HCT116 (cell line): ENCODE data around the gene TFF1. TPM values are rescaled to one million over a fixed set of nuclear protein-coding genes. Genes with fewer than 3 reads are reported as not detected.

Experiments used
- ATAC-seq: fragments of 200-7000 bp; cut with Tn5 transposase; 2 replicates; pipeline ENCODE4 v1.9.1; 2020; ENCODE audit warnings: mild to moderate bottlenecking, moderate library complexity
- BruUV-seq: library from RNA; stranded (reverse); fragments of 400-500 nt; replicated peaks from 2 replicates; lab custom pipeline; 2021; lab: Mats Ljungman, UMichigan
- CTCF ChIA-PET: fragments of 300-600 bp; sonication (Branson Sonifier 250); formaldehyde crosslinking; loops from one replicate; lab custom pipeline; 2021; ENCODE audit warnings: antibody characterized with exemption; lab: Charles Lee
- POLR2A ChIA-PET: fragments of 300-600, 350-600 bp; sonication (Branson Sonifier 250); formaldehyde crosslinking; loops from one replicate; lab custom pipeline; 2021; ENCODE audit warnings: antibody characterized with exemption; lab: Charles Lee
- RAD21 ChIA-PET, 2 experiments: fragments of 300-600 bp; sonication (Branson Sonifier 250); formaldehyde crosslinking; loops; one replicate each; lab custom pipeline; 2023; ENCODE audit warnings: low total read pairs in 2 of 2; ENCODE audit not compliant: uncharacterized antibody in 2 of 2, unreplicated experiment in 2 of 2, low non-redundant PET in 1 of 2; lab: Charles Lee
- DNase-seq: peaks from one replicate; pipeline ENCODE4 v3.0.0-alpha.2; 2010; ENCODE audit warnings: low read depth, low spot score
- H2AFZ ChIP-seq: fragments of 200-600 bp; shearing (Covaris generic), sonication (generic); 2 replicates; pipeline ENCODE4 v1.6.1; 2017; ENCODE audit warnings: low read depth, mixed run types, mixed read lengths, antibody characterized with exemption, low read length; ENCODE audit not compliant: poor library complexity, severe bottlenecking
- H3K27ac ChIP-seq: 2 replicates; pipeline ENCODE4 v1.5.1; 2012; ENCODE audit warnings: low read depth, low read length
- H3K27me3 ChIP-seq: fragments of 200-600 bp; sonication (generic); 2 replicates; pipeline ENCODE4 v1.6.1; 2016; ENCODE audit warnings: mixed run types, low read length, mixed read lengths; ENCODE audit not compliant: insufficient read depth
- H3K36me3 ChIP-seq, 2 experiments: fragments of 200-500 bp in 1 of 2; fragments of 200-600 bp in 1 of 2; sonication (Bioruptor generic) in 1 of 2; sonication (generic) in 1 of 2; 2 replicates each; pipeline versions ENCODE4 v1.5.1 to v1.6.1; 2014 to 2016; ENCODE audit warnings: low read length in 2 of 2, inconsistent platforms in 1 of 2, mixed read lengths in 1 of 2, mixed run types in 1 of 2; ENCODE audit not compliant: insufficient read depth in 2 of 2, control insufficient read depth in 1 of 2
- H3K4me1 ChIP-seq, 2 experiments: fragments of 200-600 bp in 1 of 2; sonication (generic) in 1 of 2; 2 replicates each; pipeline versions ENCODE4 v1.5.1 to v1.6.1; 2012 to 2017; ENCODE audit warnings: low read length in 2 of 2, inconsistent platforms in 1 of 2, mild to moderate bottlenecking in 1 of 2, mixed read lengths in 1 of 2, mixed run types in 1 of 2, moderate library complexity in 1 of 2; ENCODE audit not compliant: insufficient read depth in 2 of 2, control insufficient read depth in 1 of 2
- H3K4me2 ChIP-seq: fragments of 200-600 bp; sonication (generic); 2 replicates; pipeline ENCODE4 v1.6.1; 2017; ENCODE audit warnings: mixed run types, low read length, mixed read lengths
- H3K4me3 ChIP-seq, 2 experiments: fragments of 200-600 bp in 1 of 2; sonication (generic) in 1 of 2; replicated peaks in 1 of 2; 2 replicates each; pipeline ENCODE4 v1.5.1; 2011 to 2016; ENCODE audit warnings: low read length in 2 of 2, control low read depth in 1 of 2, low read depth in 1 of 2, mild to moderate bottlenecking in 1 of 2, mixed read lengths in 1 of 2, mixed run types in 1 of 2
- H3K79me2 ChIP-seq: fragments of 200-600 bp; sonication (generic); 2 replicates; pipeline ENCODE4 v1.6.1; 2017; ENCODE audit warnings: mild to moderate bottlenecking, mixed run types, low read length, moderate library complexity, mixed read lengths; ENCODE audit not compliant: insufficient read depth
- H3K9ac ChIP-seq: fragments of 200-600 bp; sonication (generic); 2 replicates; pipeline ENCODE4 v1.6.1; 2016; ENCODE audit warnings: low read length, mixed read lengths
- H3K9me2 ChIP-seq: fragments of 200-600 bp; sonication (generic), shearing (Covaris generic); 2 replicates; pipeline ENCODE4 v1.6.1; 2017; ENCODE audit warnings: mixed run types, mild to moderate bottlenecking, moderate library complexity; ENCODE audit not compliant: insufficient read depth
- H3K9me3 ChIP-seq, 2 experiments: fragments of 200-500 bp in 1 of 2; fragments of 200-600 bp in 1 of 2; sonication (Bioruptor generic) in 1 of 2; sonication (generic) in 1 of 2; 2 replicates each; pipeline ENCODE4 v1.6.1; 2014 to 2017; ENCODE audit warnings: low read length in 2 of 2, mixed read lengths in 2 of 2, inconsistent platforms in 1 of 2, low read depth in 1 of 2, mild to moderate bottlenecking in 1 of 2, mixed run types in 1 of 2, moderate library complexity in 1 of 2; ENCODE audit not compliant: control insufficient read depth in 1 of 2, insufficient read depth in 1 of 2
- H4K20me1 ChIP-seq: fragments of 200-600 bp; sonication (generic), shearing (Covaris generic); 2 replicates; pipeline ENCODE4 v1.6.1; 2017; ENCODE audit warnings: mixed run types, mild to moderate bottlenecking, moderate library complexity; ENCODE audit not compliant: insufficient read depth
- CEBPB ChIP-seq: IDR thresholded peaks from 2 replicates; pipeline ENCODE4 v1.6.1; 2012; ENCODE audit warnings: low read depth
- EZH2phosphoT487 ChIP-seq: fragments of 200-600 bp; IDR thresholded peaks from 2 replicates; pipeline ENCODE4 v1.6.1; 2018; ENCODE audit warnings: antibody characterized with exemption, borderline replicate concordance
- JUND ChIP-seq: IDR thresholded peaks from 2 replicates; pipeline ENCODE4 v1.6.1; 2012
- POLR2AphosphoS5 ChIP-seq: IDR thresholded peaks from 2 replicates; pipeline ENCODE4 v1.6.1; 2011; ENCODE audit warnings: mild to moderate bottlenecking, low read depth, low read length, moderate library complexity
- TCF7L2 ChIP-seq: IDR thresholded peaks from 2 replicates; pipeline ENCODE4 v1.7.0; 2011; ENCODE audit warnings: borderline replicate concordance, inconsistent platforms; ENCODE audit not compliant: insufficient read depth, insufficient read length; ENCODE audit errors: extremely low read depth
- YY1 ChIP-seq: IDR thresholded peaks from 2 replicates; pipeline ENCODE4 v1.6.1; 2011; ENCODE audit warnings: low read length, low read depth, moderate library complexity, mild to moderate bottlenecking; ENCODE audit not compliant: insufficient replicate concordance; ENCODE audit errors: extremely low read depth
- intact Hi-C: fragments of 100-400 bp; cut with micrococcal nuclease; formaldehyde crosslinking; loops from 2 replicates; pipeline ENCODE4 v1.10.0; 2022
- total RNA-seq: library from RNA; stranded (reverse); gene quantifications from one replicate; pipeline ENCODE4 v1.2.1, GENCODE V29; 2021; ENCODE audit not compliant: unreplicated experiment
- TF ChIP-seq, protein P1 (sequence below): IDR thresholded peaks from 2 replicates; pipeline ENCODE4 v1.6.1; 2012
- TF ChIP-seq, protein P2 (sequence below): IDR thresholded peaks from 2 replicates; pipeline ENCODE4 v1.6.1; 2012
- TF ChIP-seq, protein P3 (sequence below): IDR thresholded peaks from 2 replicates; pipeline ENCODE4 v1.6.1; 2012; ENCODE audit warnings: low read depth
- TF ChIP-seq, protein P4 (sequence below), 3 experiments: fragments of 200-600 bp in 1 of 3; sonication (generic) in 1 of 3; IDR thresholded peaks in 2 of 3; conservative IDR thresholded peaks in 1 of 3; 2 replicates each; pipeline ENCODE4 v1.5.1; 2012 to 2017; ENCODE audit warnings: low read depth in 2 of 3, low read length in 2 of 3, antibody characterized with exemption in 1 of 3, borderline replicate concordance in 1 of 3, control low read depth in 1 of 3, mild to moderate bottlenecking in 1 of 3, mixed read lengths in 1 of 3, mixed run types in 1 of 3, moderate library complexity in 1 of 3; ENCODE audit not compliant: insufficient read depth in 1 of 3

The TFF1 gene
- total RNA-seq, 1 experiment from 2014 or later = 0.61 TPM

DNA sequence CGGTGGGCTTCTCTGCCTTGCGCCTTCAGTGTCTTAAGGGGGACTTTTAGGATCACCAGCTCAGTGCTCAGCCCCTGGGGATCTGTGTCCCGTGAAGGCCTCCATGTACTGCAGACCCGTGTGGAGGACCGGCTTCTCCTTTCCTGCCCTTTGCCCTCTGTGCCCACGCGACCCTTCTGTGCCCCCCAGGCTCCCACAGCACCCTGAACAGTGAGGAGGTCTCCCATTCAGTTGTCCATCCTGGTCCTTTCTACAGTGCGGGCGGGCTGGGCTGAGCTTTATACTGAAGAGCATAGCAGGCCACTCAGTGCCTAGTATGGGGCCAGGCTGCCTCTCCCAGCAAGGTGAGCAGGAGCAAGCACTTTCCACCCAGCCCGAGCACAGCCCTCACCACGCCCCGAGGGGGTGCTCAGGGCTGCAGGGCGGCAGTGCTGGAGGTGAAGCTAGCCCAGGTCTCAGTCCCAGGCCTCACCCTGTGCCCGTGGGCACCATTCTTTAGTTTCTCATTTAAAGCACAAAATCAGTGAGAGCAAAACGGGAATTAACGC, 7.6 kb upstream of the TFF1 start:
- Histone ChIP-seq H4K20me1 (no peaks in the 10 kb centered on the region), H3K9ac (no peak overlapping the region), H3K27me3 (0 out of 2 replicates have a peak, but pooled peaks cover 3% of the 10 kb centered on the region), H3K9me3 (no peaks in the 10 kb centered on the region), H3K79me2 (no peaks in the 10 kb centered on the region), H3K4me2 (no peak overlapping the region), H3K4me1 (no peaks in the 10 kb centered on the region), H3K4me3 (no peak overlapping the region), H3K9me2 (no peaks in the 10 kb centered on the region)
- intact Hi-C loops = no loop called here
- POLR2A ChIA-PET = no interaction called here
- RAD21 ChIA-PET = no interaction called here
- DNase-seq (no peak), ATAC-seq (no peak)
- no TSS peak for BruUV-seq
- TF ChIP-seq, protein P1, sequence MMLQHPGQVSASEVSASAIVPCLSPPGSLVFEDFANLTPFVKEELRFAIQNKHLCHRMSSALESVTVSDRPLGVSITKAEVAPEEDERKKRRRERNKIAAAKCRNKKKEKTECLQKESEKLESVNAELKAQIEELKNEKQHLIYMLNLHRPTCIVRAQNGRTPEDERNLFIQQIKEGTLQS = no peak
- TF ChIP-seq, protein P2, sequence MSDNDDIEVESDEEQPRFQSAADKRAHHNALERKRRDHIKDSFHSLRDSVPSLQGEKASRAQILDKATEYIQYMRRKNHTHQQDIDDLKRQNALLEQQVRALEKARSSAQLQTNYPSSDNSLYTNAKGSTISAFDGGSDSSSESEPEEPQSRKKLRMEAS = no peak
- TF ChIP-seq TCF7L2 (no peak), POLR2AphosphoS5 (no peak)
- TF ChIP-seq, all 23 proteins: peak for 0
- no peak overlapping the region for H2AFZ ChIP-seq
- CTCF ChIA-PET = interaction anchor here (1.8 kb wide), 1 partner anchor 12 kb away, joined by 5 read pairs; no protein-coding TSS in a partner anchor
- H3K27ac ChIP-seq = no peak overlapping the region
- H3K36me3 ChIP-seq = no peaks in the 10 kb centered on the region

DNA sequence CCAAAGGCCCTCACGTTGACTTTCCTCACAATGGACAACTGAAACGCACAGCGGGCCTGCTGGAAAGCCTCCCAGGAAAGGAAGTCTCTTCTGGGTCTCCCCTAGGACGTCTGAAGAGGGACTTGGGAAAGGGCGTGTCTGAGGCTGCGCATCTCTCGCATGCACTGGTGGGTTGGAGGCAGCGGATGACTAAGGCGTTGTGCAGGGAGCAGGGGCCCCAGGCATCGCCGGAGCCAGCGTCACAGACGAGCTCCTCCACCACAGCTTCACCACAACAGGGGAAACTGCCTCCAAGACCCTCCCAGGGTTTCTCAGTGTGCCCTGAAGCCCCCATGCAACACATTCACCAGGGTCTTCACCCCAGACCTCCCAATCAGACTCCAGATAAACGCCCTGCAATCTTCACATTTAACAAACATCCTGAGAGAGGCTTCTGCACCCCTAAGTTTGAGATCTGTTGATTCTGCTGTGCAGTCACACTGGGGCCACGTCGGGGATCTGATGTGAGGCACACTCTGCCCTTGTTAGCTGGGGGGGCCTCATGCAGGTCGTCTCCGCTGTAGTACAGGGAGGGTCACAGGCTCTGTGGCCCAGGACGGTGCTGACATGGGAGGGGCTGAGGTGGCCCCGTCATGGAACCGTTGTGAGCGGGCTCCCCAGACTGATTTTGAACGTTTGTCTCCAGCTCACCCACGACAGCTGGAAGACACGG, 7.0 kb upstream of the TFF1 start:
- ATAC-seq = no peak
- H4K20me1 ChIP-seq = no peaks in the 10 kb centered on the region
- H2AFZ ChIP-seq = no peak overlapping the region
- no peak for DNase-seq
- H3K27me3 ChIP-seq = 0 out of 2 replicates have a peak, but pooled peaks cover 3% of the 10 kb centered on the region
- intact Hi-C loops = no loop called here
- no peak overlapping the region for H3K4me2 ChIP-seq
- no peaks in the 10 kb centered on the region for H3K4me1 ChIP-seq
- no peak overlapping the region for H3K4me3 ChIP-seq
- POLR2A ChIA-PET = no interaction called here
- RAD21 ChIA-PET = no interaction called here
- no peaks in the 10 kb centered on the region for H3K9me2 ChIP-seq
- no peaks in the 10 kb centered on the region for H3K36me3 ChIP-seq
- CTCF ChIA-PET = interaction anchor here (1.8 kb wide), 1 partner anchor 11 kb away, joined by 5 read pairs; no protein-coding TSS in a partner anchor
- no peak overlapping the region for H3K9ac ChIP-seq
- no TSS peak for BruUV-seq
- H3K79me2 ChIP-seq = no peaks in the 10 kb centered on the region
- no peaks in the 10 kb centered on the region for H3K9me3 ChIP-seq
- no peak overlapping the region for H3K27ac ChIP-seq
- TF ChIP-seq, protein P3, sequence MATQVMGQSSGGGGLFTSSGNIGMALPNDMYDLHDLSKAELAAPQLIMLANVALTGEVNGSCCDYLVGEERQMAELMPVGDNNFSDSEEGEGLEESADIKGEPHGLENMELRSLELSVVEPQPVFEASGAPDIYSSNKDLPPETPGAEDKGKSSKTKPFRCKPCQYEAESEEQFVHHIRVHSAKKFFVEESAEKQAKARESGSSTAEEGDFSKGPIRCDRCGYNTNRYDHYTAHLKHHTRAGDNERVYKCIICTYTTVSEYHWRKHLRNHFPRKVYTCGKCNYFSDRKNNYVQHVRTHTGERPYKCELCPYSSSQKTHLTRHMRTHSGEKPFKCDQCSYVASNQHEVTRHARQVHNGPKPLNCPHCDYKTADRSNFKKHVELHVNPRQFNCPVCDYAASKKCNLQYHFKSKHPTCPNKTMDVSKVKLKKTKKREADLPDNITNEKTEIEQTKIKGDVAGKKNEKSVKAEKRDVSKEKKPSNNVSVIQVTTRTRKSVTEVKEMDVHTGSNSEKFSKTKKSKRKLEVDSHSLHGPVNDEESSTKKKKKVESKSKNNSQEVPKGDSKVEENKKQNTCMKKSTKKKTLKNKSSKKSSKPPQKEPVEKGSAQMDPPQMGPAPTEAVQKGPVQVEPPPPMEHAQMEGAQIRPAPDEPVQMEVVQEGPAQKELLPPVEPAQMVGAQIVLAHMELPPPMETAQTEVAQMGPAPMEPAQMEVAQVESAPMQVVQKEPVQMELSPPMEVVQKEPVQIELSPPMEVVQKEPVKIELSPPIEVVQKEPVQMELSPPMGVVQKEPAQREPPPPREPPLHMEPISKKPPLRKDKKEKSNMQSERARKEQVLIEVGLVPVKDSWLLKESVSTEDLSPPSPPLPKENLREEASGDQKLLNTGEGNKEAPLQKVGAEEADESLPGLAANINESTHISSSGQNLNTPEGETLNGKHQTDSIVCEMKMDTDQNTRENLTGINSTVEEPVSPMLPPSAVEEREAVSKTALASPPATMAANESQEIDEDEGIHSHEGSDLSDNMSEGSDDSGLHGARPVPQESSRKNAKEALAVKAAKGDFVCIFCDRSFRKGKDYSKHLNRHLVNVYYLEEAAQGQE = no peak
- TF ChIP-seq EZH2phosphoT487 (no peak), YY1 (no peak), CEBPB (no peak), TCF7L2 (no peak), JUND (no peak)
- TF ChIP-seq, protein P1 = no peak
- TF ChIP-seq, protein P4, sequence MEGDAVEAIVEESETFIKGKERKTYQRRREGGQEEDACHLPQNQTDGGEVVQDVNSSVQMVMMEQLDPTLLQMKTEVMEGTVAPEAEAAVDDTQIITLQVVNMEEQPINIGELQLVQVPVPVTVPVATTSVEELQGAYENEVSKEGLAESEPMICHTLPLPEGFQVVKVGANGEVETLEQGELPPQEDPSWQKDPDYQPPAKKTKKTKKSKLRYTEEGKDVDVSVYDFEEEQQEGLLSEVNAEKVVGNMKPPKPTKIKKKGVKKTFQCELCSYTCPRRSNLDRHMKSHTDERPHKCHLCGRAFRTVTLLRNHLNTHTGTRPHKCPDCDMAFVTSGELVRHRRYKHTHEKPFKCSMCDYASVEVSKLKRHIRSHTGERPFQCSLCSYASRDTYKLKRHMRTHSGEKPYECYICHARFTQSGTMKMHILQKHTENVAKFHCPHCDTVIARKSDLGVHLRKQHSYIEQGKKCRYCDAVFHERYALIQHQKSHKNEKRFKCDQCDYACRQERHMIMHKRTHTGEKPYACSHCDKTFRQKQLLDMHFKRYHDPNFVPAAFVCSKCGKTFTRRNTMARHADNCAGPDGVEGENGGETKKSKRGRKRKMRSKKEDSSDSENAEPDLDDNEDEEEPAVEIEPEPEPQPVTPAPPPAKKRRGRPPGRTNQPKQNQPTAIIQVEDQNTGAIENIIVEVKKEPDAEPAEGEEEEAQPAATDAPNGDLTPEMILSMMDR (IDR thresholded peaks at IDR 0.05 in 2 of 3, conservative IDR thresholded peaks at IDR 0.05 in 1 of 3; ENCODE audit: borderline replicate concordance in 1 of 3, insufficient read depth in 1 of 3, low read depth in 2 of 3, low read length in 2 of 3) = no peak
